Measurements from ENCODE around the gene IPO13. TPM values are rescaled to one million over a fixed set of nuclear protein-coding genes. Genes with fewer than 3 reads are reported as not detected.
A peak's percentile ranks its signal among the peaks of the same experiment; 100 is the strongest.

The IPO13 gene
- polyA plus RNA-seq, 1 of the 3 experiments (the other 2 are of a cell fraction) = 15.5 TPM

DNA sequence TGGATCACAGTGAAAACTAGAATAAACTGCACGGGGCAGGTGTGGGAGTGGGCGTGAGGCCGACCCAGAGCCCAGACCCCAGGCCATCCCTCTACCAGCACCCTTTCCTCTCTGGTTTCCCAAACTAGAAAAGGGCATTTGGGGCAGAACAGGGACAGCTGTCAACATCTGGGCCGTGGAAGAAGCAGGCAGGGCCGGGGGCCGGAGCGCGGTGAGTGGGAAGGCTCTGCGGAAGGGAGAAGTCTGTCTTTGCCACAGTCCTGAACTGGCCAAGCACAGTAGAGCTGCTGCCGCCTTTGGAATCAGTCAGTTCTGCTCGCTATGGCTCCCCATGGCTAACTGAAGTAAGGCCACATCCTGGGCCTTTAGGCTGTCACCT, 51.2 kb downstream of the IPO13 start:
- no peaks in the 10 kb centered on the region for H3K27me3 ChIP-seq (ENCODE audit: insufficient read depth)
- H4K20me1 ChIP-seq (ENCODE audit: insufficient read depth) = no peaks in the 10 kb centered on the region
- ChIA-PET POLR2A (no interaction called here), CTCF (interaction anchor here (4.3 to 20.6 kb wide), 2 partner anchors 28 to 50 kb away, joined by 21 to 598 read pairs; partner anchors contain the start of gene SLC6A9)
- no peak overlapping the region for H3K4me3 ChIP-seq (ENCODE audit: low read depth in 2 of 2, low read length in 1 of 2)
- no peaks in the 10 kb centered on the region for H3K36me3 ChIP-seq (replicated peaks in 1 of 2; ENCODE audit: control insufficient read depth in 1 of 2, insufficient read depth in 2 of 2, low read length in 1 of 2)
- peaks cover 0 to 63% of the 10 kb centered on the region in 2 experiments; a peak in 2 of 4 replicates for H3K4me1 ChIP-seq (ENCODE audit: control insufficient read depth in 1 of 2, insufficient read depth in 2 of 2, low read depth in 1 of 2, low read length in 1 of 2)
- peaks cover 4% of the 10 kb centered on the region for H3F3A ChIP-seq (replicated peaks; ENCODE audit: insufficient read depth)
- 94% methylated on average over 10 of the region's 11 CpGs for WGBS (ENCODE audit: low lambda C conversion rate)
- TF ChIP-seq TEAD4 (IDR thresholded peaks at IDR 0.05; ENCODE audit: borderline replicate concordance, insufficient read depth) (no peak), TCF12 (IDR thresholded peaks at IDR 0.05) (no peak), GATA2 (CRISPR knock-in tag; IDR thresholded peaks at IDR 0.05) (no peak), CHD2 (IDR thresholded peaks at IDR 0.05; ENCODE audit: low read length, partially characterized antibody) (no peak), YY1 (IDR thresholded peaks at IDR 0.05; ENCODE audit: low read depth) (no peak), SMC3 (IDR thresholded peaks at IDR 0.05; ENCODE audit: low read depth, low read length) (no peak), NRF1 (IDR thresholded peaks at IDR 0.05; ENCODE audit: low read depth, low read length) (no peak), FOSL2 (IDR thresholded peaks at IDR 0.05; ENCODE audit: borderline replicate concordance, low read depth) (no peak), ELF1 (IDR thresholded peaks at IDR 0.05) (no peak), MXI1 (IDR thresholded peaks at IDR 0.05; ENCODE audit: low read depth, low read length) (no peak), FOXM1 (IDR thresholded peaks at IDR 0.05; ENCODE audit: low read depth) (no peak), POLR2AphosphoS5 (IDR thresholded peaks at IDR 0.05; ENCODE audit: low read depth, low read length) (no peak), RXRA (IDR thresholded peaks at IDR 0.05; ENCODE audit: borderline replicate concordance, low read depth) (no peak), JUND (IDR thresholded peaks at IDR 0.05) (no peak), MEF2A (IDR thresholded peaks at IDR 0.05; ENCODE audit: borderline replicate concordance, low read depth) (no peak)
- TF ChIP-seq, protein P1, sequence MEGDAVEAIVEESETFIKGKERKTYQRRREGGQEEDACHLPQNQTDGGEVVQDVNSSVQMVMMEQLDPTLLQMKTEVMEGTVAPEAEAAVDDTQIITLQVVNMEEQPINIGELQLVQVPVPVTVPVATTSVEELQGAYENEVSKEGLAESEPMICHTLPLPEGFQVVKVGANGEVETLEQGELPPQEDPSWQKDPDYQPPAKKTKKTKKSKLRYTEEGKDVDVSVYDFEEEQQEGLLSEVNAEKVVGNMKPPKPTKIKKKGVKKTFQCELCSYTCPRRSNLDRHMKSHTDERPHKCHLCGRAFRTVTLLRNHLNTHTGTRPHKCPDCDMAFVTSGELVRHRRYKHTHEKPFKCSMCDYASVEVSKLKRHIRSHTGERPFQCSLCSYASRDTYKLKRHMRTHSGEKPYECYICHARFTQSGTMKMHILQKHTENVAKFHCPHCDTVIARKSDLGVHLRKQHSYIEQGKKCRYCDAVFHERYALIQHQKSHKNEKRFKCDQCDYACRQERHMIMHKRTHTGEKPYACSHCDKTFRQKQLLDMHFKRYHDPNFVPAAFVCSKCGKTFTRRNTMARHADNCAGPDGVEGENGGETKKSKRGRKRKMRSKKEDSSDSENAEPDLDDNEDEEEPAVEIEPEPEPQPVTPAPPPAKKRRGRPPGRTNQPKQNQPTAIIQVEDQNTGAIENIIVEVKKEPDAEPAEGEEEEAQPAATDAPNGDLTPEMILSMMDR (IDR thresholded peaks at IDR 0.05) = no peak
- TF ChIP-seq, protein P2, sequence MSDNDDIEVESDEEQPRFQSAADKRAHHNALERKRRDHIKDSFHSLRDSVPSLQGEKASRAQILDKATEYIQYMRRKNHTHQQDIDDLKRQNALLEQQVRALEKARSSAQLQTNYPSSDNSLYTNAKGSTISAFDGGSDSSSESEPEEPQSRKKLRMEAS (IDR thresholded peaks at IDR 0.05; ENCODE audit: low read depth) = no peak
- TF ChIP-seq, protein P3, sequence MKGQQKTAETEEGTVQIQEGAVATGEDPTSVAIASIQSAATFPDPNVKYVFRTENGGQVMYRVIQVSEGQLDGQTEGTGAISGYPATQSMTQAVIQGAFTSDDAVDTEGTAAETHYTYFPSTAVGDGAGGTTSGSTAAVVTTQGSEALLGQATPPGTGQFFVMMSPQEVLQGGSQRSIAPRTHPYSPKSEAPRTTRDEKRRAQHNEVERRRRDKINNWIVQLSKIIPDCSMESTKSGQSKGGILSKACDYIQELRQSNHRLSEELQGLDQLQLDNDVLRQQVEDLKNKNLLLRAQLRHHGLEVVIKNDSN (IDR thresholded peaks at IDR 0.05; ENCODE audit: borderline replicate concordance, low read depth) = no peak
- TF ChIP-seq, protein P4, sequence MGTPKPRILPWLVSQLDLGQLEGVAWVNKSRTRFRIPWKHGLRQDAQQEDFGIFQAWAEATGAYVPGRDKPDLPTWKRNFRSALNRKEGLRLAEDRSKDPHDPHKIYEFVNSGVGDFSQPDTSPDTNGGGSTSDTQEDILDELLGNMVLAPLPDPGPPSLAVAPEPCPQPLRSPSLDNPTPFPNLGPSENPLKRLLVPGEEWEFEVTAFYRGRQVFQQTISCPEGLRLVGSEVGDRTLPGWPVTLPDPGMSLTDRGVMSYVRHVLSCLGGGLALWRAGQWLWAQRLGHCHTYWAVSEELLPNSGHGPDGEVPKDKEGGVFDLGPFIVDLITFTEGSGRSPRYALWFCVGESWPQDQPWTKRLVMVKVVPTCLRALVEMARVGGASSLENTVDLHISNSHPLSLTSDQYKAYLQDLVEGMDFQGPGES (IDR thresholded peaks at IDR 0.05; ENCODE audit: low read depth, low read length) = no peak
- peak overlapping the region in 1 of 2 experiments; percentile 99; a peak in 2 of 4 replicates for H3K27ac ChIP-seq (ENCODE audit: low read depth in 2 of 2, low read length in 1 of 2)
- no peaks in the 10 kb centered on the region for H3K79me2 ChIP-seq (ENCODE audit: insufficient read depth)
- DNase-seq = no peak
- H3K9me3 ChIP-seq = no peaks in the 10 kb centered on the region
- no peaks in the 10 kb centered on the region for H3K9me2 ChIP-seq
- no peak overlapping the region for H2AFZ ChIP-seq (ENCODE audit: low read depth)
- no peak overlapping the region for H3K9ac ChIP-seq
- no peak overlapping the region for H3K4me2 ChIP-seq

All from SK-N-SH (cell line).